Prostate gland (tissue), 2 donors: ENCODE results near the gene SMARCB1.

ENCODE experiments used
- POLR2A ChIP-seq: fragments of 450-650 bp; IDR thresholded peaks from one replicate; pipeline ENCODE4 v1.6.1; 2016; ENCODE audit warnings: antibody characterized with exemption, mild to moderate bottlenecking
- TF ChIP-seq, protein P1 (sequence below), 4 experiments: fragments of 200-600 bp in 2 of 4; fragments of 450-650 bp in 2 of 4; sonication (generic) in 2 of 4; IDR thresholded peaks; 1 replicate in 3 of 4; 2 replicates in 1 of 4; pipeline ENCODE4 v1.5.1; 2016 to 2019; ENCODE audit warnings: antibody characterized with exemption in 4 of 4, mild to moderate bottlenecking in 2 of 4, moderate library complexity in 2 of 4

- TF ChIP-seq, protein P1, sequence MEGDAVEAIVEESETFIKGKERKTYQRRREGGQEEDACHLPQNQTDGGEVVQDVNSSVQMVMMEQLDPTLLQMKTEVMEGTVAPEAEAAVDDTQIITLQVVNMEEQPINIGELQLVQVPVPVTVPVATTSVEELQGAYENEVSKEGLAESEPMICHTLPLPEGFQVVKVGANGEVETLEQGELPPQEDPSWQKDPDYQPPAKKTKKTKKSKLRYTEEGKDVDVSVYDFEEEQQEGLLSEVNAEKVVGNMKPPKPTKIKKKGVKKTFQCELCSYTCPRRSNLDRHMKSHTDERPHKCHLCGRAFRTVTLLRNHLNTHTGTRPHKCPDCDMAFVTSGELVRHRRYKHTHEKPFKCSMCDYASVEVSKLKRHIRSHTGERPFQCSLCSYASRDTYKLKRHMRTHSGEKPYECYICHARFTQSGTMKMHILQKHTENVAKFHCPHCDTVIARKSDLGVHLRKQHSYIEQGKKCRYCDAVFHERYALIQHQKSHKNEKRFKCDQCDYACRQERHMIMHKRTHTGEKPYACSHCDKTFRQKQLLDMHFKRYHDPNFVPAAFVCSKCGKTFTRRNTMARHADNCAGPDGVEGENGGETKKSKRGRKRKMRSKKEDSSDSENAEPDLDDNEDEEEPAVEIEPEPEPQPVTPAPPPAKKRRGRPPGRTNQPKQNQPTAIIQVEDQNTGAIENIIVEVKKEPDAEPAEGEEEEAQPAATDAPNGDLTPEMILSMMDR (IDR thresholded peaks at IDR 0.05) = no peak
- no peak for TF ChIP-seq POLR2A
Observed at GRCh38 chr22:23759566-23759965, 27.2 kb upstream of the SMARCB1 start.
